DND-41 (cell line): ENCODE results near the gene RPH3AL.

Experiments used
- ATAC-seq: fragments of 200-7000 bp; cut with Tn5 transposase; 3 replicates; pipeline ENCODE4 v1.9.1; 2021; ENCODE audit warnings: low read depth; ENCODE audit not compliant: insufficient read depth
- DNase-seq: peaks from one replicate; pipeline ENCODE4 v3.0.0-alpha.2; 2020
- H2AFZ ChIP-seq: 2 replicates; pipeline ENCODE4 v1.6.0; 2012; ENCODE audit warnings: low read depth, low read length
- H3K27ac ChIP-seq: 2 replicates; pipeline ENCODE4 v1.5.1; 2012; ENCODE audit warnings: low read length, inconsistent platforms
- H3K27me3 ChIP-seq: fragments of 200-600 bp; sonication (generic); 2 replicates; pipeline ENCODE4 v1.6.0; 2012; ENCODE audit warnings: low read length, mild to moderate bottlenecking, inconsistent platforms; ENCODE audit not compliant: insufficient read depth, poor library complexity
- H3K36me3 ChIP-seq: 2 replicates; pipeline ENCODE4 v1.5.1; 2012; ENCODE audit warnings: low read length, inconsistent platforms; ENCODE audit not compliant: insufficient read depth
- H3K4me1 ChIP-seq: 2 replicates; pipeline ENCODE4 v1.5.1; 2012; ENCODE audit warnings: mild to moderate bottlenecking, low read length; ENCODE audit not compliant: insufficient read depth
- H3K4me2 ChIP-seq: 2 replicates; pipeline ENCODE4 v1.6.0; 2012; ENCODE audit warnings: mild to moderate bottlenecking, moderate library complexity, low read length, inconsistent platforms; ENCODE audit not compliant: insufficient read depth
- H3K4me3 ChIP-seq, 2 experiments: fragments of 200-600 bp in 1 of 2; shearing (Covaris generic) in 1 of 2; 2 replicates each; pipeline ENCODE4 v1.5.1; 2012 to 2016; ENCODE audit warnings: inconsistent platforms in 2 of 2, low read length in 2 of 2, mild to moderate bottlenecking in 2 of 2, low read depth in 1 of 2, moderate library complexity in 1 of 2
- H3K79me2 ChIP-seq: 2 replicates; pipeline ENCODE4 v1.6.0; 2012; ENCODE audit warnings: low read length, inconsistent platforms; ENCODE audit not compliant: insufficient read depth
- H3K9ac ChIP-seq: 2 replicates; pipeline ENCODE4 v1.6.0; 2012; ENCODE audit warnings: low read depth, mild to moderate bottlenecking, inconsistent platforms, low read length, moderate library complexity
- H3K9me3 ChIP-seq: 2 replicates; pipeline ENCODE4 v1.5.1; 2012; ENCODE audit warnings: low read length, moderate library complexity, mild to moderate bottlenecking, inconsistent platforms; ENCODE audit not compliant: insufficient read depth, severe bottlenecking
- H4K20me1 ChIP-seq: 2 replicates; pipeline ENCODE4 v1.6.0; 2012; ENCODE audit warnings: low read length; ENCODE audit not compliant: insufficient read depth
- EZH2 ChIP-seq: IDR thresholded peaks from 3 replicates; pipeline ENCODE4 v1.6.1; 2012; ENCODE audit warnings: borderline replicate concordance, low read depth, mild to moderate bottlenecking, moderate library complexity, low read length, inconsistent platforms; ENCODE audit not compliant: severe bottlenecking
- TF ChIP-seq, protein P1 (sequence below): IDR thresholded peaks from 2 replicates; pipeline ENCODE4 v1.5.1; 2012; ENCODE audit warnings: borderline replicate concordance, low read length, moderate library complexity, mild to moderate bottlenecking; ENCODE audit not compliant: poor library complexity, severe bottlenecking; ENCODE audit errors: extremely low read depth

Gene RPH3AL

DNA sequence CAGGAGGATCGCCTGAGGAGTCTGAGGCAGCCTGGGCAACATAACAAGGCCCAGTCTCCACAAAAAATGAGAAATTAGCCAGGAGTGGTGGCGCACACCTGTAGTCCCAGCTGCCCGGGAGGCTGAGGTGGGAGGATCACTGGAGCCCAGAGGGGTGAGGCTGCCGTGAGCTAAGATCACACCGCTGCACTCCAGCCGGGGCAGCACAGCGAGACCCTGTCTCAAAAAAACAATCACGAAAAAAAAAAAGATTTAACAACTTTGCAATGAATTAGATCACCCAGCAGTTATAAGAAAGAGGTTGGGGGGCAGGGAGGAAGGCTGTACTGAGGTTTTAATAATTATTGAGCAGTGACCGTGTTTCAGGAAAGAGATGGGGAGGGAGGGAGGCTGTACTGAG is 49.4 kb downstream of the RPH3AL start:
- ATAC-seq, result no peak

DNA sequence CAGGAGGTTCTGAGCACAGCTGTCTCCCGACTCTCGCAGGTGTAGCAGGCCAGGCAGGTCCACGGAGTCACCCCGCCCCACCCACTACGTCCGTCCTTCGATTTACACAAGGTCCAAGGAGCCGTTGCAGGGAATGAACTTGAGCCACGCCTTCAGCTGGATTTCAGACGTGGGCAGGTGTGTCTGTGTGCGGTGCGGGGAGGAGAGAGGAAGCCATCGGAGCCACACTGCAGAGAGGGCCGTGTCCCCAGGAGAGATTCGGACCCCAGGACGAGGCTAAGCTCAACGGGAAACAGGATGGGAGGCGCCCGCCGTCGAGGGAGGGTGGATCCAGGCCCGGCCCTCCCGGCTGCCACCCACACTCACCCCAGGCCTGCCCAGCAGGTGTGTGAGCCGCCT is 50.3 kb downstream of the RPH3AL start:
- TF ChIP-seq, protein P1, sequence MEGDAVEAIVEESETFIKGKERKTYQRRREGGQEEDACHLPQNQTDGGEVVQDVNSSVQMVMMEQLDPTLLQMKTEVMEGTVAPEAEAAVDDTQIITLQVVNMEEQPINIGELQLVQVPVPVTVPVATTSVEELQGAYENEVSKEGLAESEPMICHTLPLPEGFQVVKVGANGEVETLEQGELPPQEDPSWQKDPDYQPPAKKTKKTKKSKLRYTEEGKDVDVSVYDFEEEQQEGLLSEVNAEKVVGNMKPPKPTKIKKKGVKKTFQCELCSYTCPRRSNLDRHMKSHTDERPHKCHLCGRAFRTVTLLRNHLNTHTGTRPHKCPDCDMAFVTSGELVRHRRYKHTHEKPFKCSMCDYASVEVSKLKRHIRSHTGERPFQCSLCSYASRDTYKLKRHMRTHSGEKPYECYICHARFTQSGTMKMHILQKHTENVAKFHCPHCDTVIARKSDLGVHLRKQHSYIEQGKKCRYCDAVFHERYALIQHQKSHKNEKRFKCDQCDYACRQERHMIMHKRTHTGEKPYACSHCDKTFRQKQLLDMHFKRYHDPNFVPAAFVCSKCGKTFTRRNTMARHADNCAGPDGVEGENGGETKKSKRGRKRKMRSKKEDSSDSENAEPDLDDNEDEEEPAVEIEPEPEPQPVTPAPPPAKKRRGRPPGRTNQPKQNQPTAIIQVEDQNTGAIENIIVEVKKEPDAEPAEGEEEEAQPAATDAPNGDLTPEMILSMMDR, result no peak
- no peak for TF ChIP-seq EZH2
- Histone ChIP-seq H3K27ac (no peak overlapping the region), H3K4me3 (no peak overlapping the region), H3K4me2 (no peak overlapping the region), H3K36me3 (no peaks in the 10 kb centered on the region), H3K79me2 (no peaks in the 10 kb centered on the region), H3K27me3 (no peaks in the 10 kb centered on the region), H3K9me3 (no peaks in the 10 kb centered on the region), H4K20me1 (no peaks in the 10 kb centered on the region; the same call in 1 of the 2 replicates), H2AFZ (no peak overlapping the region), H3K4me1 (no peaks in the 10 kb centered on the region), H3K9ac (no peak overlapping the region)
- no peak for ATAC-seq
- DNase-seq, result no peak

More for the DNA sequence above, 49.4 kb downstream of the RPH3AL start:
- Histone ChIP-seq H3K36me3 (no peaks in the 10 kb centered on the region), H2AFZ (no peak overlapping the region), H4K20me1 (peaks cover 2% of the 10 kb centered on the region; the same call in 1 of the 2 replicates), H3K9ac (no peak overlapping the region), H3K9me3 (no peaks in the 10 kb centered on the region), H3K27me3 (no peaks in the 10 kb centered on the region), H3K27ac (no peak overlapping the region), H3K4me2 (no peak overlapping the region), H3K79me2 (no peaks in the 10 kb centered on the region), H3K4me3 (no peak overlapping the region), H3K4me1 (no peaks in the 10 kb centered on the region)
- TF ChIP-seq, protein P1, result no peak
- DNase-seq, result no peak

DNA sequence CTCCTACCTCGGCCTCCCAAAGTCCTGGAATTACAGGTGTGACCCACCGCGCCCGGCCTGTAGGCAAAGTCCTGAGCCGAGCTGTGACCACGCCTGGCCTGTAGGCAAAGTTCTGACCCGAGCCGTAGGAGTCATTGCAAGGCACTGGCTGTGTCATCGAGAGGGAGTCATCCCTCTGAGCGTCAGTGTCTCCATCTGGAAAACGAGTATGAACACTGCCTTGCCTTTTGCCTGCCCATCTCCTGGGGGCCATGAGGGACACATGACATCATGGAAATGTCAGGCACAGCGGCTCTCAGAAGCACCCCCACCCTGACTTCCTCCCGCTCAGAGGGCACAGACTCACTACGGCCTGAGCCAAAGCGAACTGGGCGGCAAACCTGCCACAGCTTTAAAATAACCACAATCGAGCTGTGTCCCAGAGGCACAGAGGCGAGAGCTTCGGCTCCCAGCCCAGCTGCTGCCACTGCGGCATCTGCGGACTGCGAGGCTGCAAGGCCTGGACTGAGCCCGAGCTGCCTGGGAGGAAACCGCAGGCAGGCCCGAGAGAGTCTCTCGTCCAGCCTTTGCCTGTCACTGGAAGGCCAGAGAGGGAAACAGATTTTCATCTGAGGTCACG is 50.8 kb downstream of the RPH3AL start:
- ATAC-seq, result no peak
- Histone ChIP-seq H2AFZ (no peak overlapping the region), H3K27me3 (peaks cover under 1% of the 10 kb centered on the region), H3K9me3 (no peaks in the 10 kb centered on the region), H3K36me3 (no peaks in the 10 kb centered on the region), H3K4me3 (no peak overlapping the region), H3K27ac (no peak overlapping the region), H3K4me2 (no peak overlapping the region), H3K79me2 (no peaks in the 10 kb centered on the region), H4K20me1 (no peaks in the 10 kb centered on the region; the same call in 1 of the 2 replicates), H3K4me1 (no peaks in the 10 kb centered on the region), H3K9ac (no peak overlapping the region)
- TF ChIP-seq EZH2, result no peak
- TF ChIP-seq, protein P1, result no peak
- no peak for DNase-seq
